Panc1 (cell line): ENCODE data around the gene CRYM.

Source experiments
- POLR2AphosphoS5 ChIP-seq: IDR thresholded peaks from 2 replicates; pipeline ENCODE4 v1.6.1; 2012; ENCODE audit warnings: mild to moderate bottlenecking, low read depth, low read length, moderate library complexity
- TF ChIP-seq, protein P1 (sequence below): fragments of 450-650 bp; IDR thresholded peaks from 2 replicates; pipeline ENCODE4 v1.5.1; 2017; ENCODE audit warnings: mild to moderate bottlenecking

DNA sequence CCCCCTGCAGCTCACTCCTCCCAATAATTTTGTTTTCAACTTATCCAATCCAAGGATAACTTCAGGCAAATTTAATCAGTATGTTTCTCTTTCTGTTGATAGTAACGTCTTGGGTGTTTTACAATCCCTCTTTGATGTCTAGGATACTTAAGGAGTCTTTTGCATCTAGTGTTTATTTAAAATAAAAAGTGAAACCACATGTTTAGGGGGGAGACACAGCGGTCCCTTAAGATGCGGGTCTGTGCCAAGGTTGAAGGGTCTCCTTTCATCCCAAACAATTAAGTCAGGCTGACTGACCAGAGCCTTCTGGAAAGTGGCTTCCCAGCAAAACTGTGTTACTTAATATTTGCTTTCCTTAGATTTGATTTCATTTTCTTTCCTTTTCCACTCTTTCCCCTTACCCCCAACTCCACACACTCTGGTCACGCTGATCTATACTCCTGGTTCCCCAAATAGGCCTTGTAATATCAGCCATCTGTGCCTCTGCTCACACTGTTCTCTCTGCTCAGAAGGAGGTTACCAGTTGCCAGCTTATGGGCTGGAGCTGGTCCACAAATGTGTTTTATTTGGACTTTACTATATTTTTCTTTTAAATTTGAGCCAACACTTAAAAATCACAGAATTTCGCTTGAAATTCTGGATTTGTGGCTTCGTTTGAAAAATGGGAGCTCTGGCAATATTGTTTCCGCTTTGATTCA, 33.4 kb downstream of the CRYM start:
- TF ChIP-seq, protein P1, sequence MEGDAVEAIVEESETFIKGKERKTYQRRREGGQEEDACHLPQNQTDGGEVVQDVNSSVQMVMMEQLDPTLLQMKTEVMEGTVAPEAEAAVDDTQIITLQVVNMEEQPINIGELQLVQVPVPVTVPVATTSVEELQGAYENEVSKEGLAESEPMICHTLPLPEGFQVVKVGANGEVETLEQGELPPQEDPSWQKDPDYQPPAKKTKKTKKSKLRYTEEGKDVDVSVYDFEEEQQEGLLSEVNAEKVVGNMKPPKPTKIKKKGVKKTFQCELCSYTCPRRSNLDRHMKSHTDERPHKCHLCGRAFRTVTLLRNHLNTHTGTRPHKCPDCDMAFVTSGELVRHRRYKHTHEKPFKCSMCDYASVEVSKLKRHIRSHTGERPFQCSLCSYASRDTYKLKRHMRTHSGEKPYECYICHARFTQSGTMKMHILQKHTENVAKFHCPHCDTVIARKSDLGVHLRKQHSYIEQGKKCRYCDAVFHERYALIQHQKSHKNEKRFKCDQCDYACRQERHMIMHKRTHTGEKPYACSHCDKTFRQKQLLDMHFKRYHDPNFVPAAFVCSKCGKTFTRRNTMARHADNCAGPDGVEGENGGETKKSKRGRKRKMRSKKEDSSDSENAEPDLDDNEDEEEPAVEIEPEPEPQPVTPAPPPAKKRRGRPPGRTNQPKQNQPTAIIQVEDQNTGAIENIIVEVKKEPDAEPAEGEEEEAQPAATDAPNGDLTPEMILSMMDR, result no peak
- no peak for TF ChIP-seq POLR2AphosphoS5
